GM18870 (cell line): ENCODE measurements around the gene NRN1.
"Not testable (repeated sequence)": the region's sequence is repeated elsewhere in the genome, so short reads cannot be mapped to it uniquely, and the experiment has no call there.

ENCODE experiments used
- ATAC-seq: cut with Tn5 transposase; IDR thresholded peaks from one replicate; pipeline ENCODE4 v1.9.1; 2021; ENCODE audit warnings: moderate library complexity; ENCODE audit not compliant: unreplicated experiment

NRN1 gene

DNA sequence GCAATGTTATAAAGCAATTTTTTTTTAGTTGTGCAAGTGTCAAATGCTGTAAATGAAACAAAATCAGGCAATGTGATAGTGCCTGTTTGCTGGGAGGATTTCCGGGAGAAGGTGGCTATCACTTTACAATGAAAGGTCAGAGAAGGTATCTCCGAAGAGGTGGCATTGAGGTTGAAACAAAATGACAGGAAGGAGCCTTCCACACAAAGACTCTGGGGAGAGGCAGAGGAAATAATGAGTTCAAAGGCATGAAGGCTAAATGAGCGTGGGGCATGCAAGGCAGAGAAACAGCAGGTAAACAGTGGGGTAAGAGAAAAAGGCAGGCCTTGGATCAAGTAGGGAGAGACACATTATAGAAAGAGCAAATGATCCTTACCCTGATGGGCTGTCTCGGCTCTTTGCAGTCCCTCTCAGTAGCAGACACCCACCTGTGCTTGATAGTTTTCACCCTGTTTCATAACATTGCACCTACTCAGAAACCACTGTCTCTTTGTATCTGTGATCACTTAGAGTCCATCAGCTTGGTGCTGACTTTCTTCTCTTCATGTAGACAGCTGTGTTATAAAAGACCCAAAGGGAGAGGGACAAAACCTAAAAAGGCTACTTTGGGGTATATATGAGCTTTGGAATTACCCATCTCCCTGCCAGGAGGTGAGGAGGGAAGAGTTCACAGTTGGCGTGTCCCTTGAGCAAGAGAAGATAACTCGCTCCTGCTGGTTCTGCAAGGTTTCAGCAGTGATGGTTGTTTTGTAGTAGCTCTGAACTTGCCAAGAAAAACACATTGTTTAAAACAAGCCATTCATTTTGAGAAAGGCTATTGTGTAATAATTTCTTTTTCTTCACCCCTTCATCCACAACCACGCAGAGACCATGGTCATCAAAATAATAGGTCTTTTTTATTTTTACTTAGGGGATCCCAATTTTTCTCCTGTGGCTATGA is 22.3 kb downstream of the NRN1 start:
- no peak for ATAC-seq

- ATAC-seq: no peak
These were observed 25.3 kb downstream of the NRN1 start for GRCh38 chr6:5981126-5982026.

- no peak for ATAC-seq
These were observed 26.9 kb downstream of the NRN1 start for GRCh38 chr6:5979650-5980420.

DNA sequence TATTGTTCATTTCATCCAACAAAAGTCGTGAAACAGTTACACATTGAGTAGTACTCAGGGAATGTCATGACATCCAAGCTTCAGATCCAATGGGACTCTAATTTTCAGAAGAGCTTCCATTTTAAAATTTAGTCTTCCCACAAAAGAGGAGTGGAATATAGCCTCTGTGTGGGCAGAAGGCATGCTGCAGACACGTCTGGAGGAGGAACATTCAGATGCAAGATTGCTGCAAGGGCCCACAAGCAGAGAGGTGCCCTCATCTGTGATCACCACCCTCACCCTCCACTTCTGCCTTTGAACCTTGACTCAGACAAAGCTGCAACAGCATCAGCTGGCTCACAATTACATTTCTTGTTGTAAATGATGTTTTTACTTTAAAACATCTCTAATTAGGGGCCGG is 29.9 kb downstream of the NRN1 start:
- ATAC-seq: no peak

DNA sequence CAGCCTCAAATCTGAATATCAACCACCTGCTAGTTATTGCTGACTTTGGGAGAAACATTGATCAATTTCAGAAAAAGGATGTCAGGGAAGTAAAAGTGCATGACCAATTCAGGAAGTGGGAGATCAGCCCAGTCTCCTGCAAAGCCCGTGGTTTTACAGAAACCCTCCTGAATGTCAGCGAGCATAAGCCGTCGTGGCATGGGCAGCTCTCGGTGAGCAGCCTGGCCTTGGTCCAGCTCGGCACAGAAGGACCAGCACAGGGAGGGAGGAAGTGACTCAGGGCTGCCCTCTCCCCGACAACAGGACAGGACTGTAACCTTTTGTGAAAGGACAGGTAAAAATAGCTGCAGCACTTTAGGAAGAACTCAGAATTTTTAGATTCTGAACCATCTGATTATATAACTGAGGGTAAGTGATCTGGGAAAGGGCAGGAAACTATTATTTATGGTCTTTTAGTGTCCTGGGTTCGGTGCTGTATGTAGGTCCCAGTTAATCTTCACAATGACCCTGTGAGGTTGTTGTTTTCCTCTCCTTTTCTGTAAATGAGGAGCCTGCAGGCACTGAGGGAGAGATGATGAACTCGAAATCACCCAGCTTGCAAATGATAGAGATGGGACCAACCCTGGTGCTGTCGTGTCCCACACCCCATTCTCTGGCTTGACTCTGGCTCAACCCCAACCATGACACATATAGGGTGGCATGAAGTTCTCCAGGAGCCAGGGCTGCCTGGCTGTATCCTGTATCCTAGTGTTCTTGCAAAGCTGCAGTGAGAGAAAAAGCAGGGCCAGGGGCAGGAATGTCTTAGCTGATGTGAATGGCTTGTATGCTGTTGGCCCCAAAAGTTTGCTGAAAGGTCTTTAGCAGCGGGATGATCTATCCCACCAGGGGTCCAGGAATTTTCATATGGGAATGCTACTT is 37.6 kb downstream of the NRN1 start:
- no peak for ATAC-seq

- not testable (repeated sequence) for ATAC-seq
These were observed 38.7 kb downstream of the NRN1 start for GRCh38 chr6:5968036-5968435.

DNA sequence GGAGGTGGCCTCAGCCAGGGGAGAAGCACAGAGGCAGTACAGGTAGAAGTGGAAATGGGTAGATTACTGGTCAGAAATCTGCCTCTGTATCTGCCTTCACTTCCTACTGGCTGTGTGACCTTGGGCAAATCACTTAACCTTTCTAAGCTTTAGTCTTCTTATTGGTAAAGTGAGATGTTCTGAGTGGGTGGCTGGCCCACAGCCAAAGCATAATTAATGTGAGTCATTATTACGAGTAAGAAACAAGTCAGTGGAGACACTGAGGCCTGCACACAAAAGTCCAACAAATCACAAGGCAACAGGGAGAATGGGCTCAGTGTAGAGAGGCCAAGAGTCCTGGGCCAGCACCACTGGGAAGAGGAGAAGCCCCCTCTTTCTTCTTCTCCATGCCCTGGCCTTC is 39.1 kb downstream of the NRN1 start:
- ATAC-seq: no peak

GRCh38 chr6:5962794-5963193 is 43.9 kb downstream of the NRN1 start:
- no peak for ATAC-seq

- no peak for ATAC-seq
These were observed 44.9 kb downstream of the NRN1 start for GRCh38 chr6:5961836-5962235.

- ATAC-seq: no peak
These were observed 46.3 kb downstream of the NRN1 start for GRCh38 chr6:5960456-5960855.

DNA sequence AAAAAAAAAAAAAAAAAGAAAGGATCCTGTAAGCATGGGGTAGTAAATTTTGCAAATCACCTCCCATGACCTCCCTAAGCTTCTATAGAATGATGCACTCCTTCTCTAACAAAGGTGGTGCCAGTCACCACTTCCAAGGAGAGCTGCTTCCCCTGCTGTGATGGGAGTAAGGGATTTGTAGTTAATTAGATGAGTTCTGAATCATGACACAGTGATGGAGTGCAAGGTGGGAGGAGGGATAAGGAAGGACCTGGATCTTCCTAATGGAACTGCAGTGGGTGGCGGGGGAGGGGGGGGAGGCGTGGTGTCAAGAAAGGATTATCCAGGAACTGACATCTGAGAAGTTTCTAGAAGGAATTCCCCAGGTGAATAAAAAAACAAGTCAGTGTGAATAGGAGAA is 47.8 kb downstream of the NRN1 start:
- ATAC-seq: no peak

DNA sequence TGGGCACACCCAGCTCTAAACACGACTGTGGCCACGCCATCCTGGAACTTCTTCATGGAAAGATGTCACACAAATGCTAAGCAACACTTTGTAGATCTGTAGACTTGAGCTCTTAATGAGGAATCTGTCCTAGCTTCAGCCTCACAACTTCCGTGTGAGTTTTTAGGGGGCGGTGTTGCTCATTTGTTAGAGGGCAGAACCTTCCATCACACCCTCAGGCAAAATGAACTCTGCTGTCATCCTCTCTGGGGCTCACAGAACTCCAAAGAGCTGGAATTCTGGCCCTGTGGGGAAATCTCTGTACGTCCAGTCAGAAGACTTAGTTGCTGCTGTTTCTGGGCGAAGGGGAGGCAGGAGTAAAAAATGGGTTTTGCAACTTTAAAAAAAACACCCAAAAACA is 49.8 kb downstream of the NRN1 start:
- no peak for ATAC-seq

DNA sequence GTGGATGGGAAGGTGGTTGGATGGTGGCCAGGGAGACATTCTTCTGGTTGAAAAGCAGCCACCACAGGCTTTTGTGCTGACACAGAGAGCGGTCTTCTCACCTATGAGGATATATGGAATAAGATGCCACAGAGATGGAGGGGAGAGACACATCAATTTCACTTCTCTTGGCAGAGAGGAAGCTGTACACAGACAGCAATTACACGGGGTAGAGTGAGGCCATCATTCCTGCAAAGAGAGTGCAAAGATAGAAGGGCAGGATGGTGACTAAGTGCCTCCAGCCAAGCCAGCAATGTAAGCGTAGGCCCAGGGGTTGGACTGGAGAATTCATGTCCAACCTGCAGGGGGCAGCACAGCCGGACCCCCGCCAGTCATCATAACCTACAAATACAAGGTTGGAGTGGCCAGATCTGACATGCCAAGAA is 56.4 kb downstream of the NRN1 start:
- no peak for ATAC-seq
